H7 (cell line): ENCODE data around the gene SORCS2. TPM values are rescaled to one million over a fixed set of nuclear protein-coding genes. Genes with fewer than 3 reads are reported as not detected.

Source experiments
- DNase-seq: peaks from one replicate; pipeline ENCODE4 v3.0.0; 2012
- H3K27me3 ChIP-seq: 2 replicates; pipeline ENCODE4 v1.6.0; 2011; ENCODE audit warnings: mild to moderate bottlenecking, low read length; ENCODE audit not compliant: control insufficient read depth, insufficient read depth
- H3K36me3 ChIP-seq: replicated peaks from 2 replicates; pipeline ENCODE4 v1.5.1; 2011; ENCODE audit warnings: low read length; ENCODE audit not compliant: control insufficient read depth, insufficient read depth
- H3K4me3 ChIP-seq: 2 replicates; pipeline ENCODE4 v1.5.1; 2011; ENCODE audit warnings: low read depth, mild to moderate bottlenecking, control low read depth, low read length, moderate library complexity; ENCODE audit not compliant: insufficient read depth
- total RNA-seq: library from RNA; depleted of rRNA; stranded (reverse); fragments of >200 nt; shearing (Covaris generic); gene quantifications from 2 replicates; pipeline ENCODE4 v1.2.3, GENCODE V29; 2014; rRNA removed

Gene SORCS2
- total RNA-seq, 1 experiment from 2014 or later: 2.0 TPM

- no peak for DNase-seq
- H3K36me3 ChIP-seq: peaks cover 2% of the 10 kb centered on the region
- no peak overlapping the region for H3K4me3 ChIP-seq
- H3K27me3 ChIP-seq: no peaks in the 10 kb centered on the region
Measured at GRCh38 chr4:7788694-7789425, 596.5 kb downstream of the SORCS2 start.

- Histone ChIP-seq H3K4me3 (no peak overlapping the region), H3K36me3 (peaks cover 2% of the 10 kb centered on the region; the same call in 1 of the 2 replicates), H3K27me3 (no peaks in the 10 kb centered on the region)
- DNase-seq: no peak
Measured at GRCh38 chr4:7790023-7790422, 597.7 kb downstream of the SORCS2 start.

GRCh38 chr4:7790999-7791398 is 598.7 kb downstream of the SORCS2 start:
- H3K4me3 ChIP-seq: no peak overlapping the region
- H3K36me3 ChIP-seq: no peaks in the 10 kb centered on the region
- no peak for DNase-seq
- no peaks in the 10 kb centered on the region for H3K27me3 ChIP-seq

Other genes with a start within 250 kb of the SORCS2 start
- 14.0 TPM in 2 replicates for gene TADA2B, start 149.2 kb upstream of the SORCS2 start, total RNA-seq
- 30.7 and 35.4 TPM in 2 replicates for gene GRPEL1, start 124.5 kb upstream of the SORCS2 start, total RNA-seq
- gene PSAPL1, start 242.4 kb downstream of the SORCS2 start, total RNA-seq: 0.14 and 0.22 TPM in 2 replicates